Right lobe of liver (tissue), 4 donors: ENCODE results near the gene CYP1A1.

Experiments used
- CTCF ChIP-seq, 4 donors: fragments of 200-600 bp in 3 of 4; fragments of 450-650 bp in 1 of 4; IDR thresholded peaks; one replicate each; pipeline versions ENCODE4 v1.5.1 to v1.8.0; 2016 to 2022; ENCODE audit warnings: antibody characterized with exemption in 4 of 4, mild to moderate bottlenecking in 2 of 4
- POLR2A ChIP-seq: fragments of 450-650 bp; IDR thresholded peaks from one replicate; pipeline ENCODE4 v1.6.1; 2017; ENCODE audit warnings: antibody characterized with exemption, mild to moderate bottlenecking
- donor health status: DM: no; HTN: no; CAD: no.
- donor health status: DM: no; HTN: no; CAD: no.
- donor health status: DM: no; HTN: yes; CAD: no.

GRCh38 chr15:74726774-74727164 lies 1.4 kb upstream of the CYP1A1 start:
- TF ChIP-seq CTCF (IDR thresholded peaks at IDR 0.05), result no peak
- TF ChIP-seq POLR2A, result no peak
